GM12878 (cell line): ENCODE data around the gene MACROD2. TPM values are rescaled to one million over a fixed set of nuclear protein-coding genes. Genes with fewer than 3 reads are reported as not detected.

Experiments used
- ATAC-seq: fragments of 200-7000 bp; cut with Tn5 transposase; 3 replicates; pipeline ENCODE4 v1.9.1; 2020; ENCODE audit warnings: mild to moderate bottlenecking, moderate library complexity
- BruUV-seq: library from RNA; stranded (reverse); fragments of 400-500 nt; replicated peaks from 2 replicates; lab custom pipeline; 2021; lab: Mats Ljungman, UMichigan
- CTCF ChIA-PET: fragments of 300-600 bp; sonication (Branson Sonifier 250); formaldehyde crosslinking; extraction: SDS; loops from one replicate; lab custom pipeline; 2021; ENCODE audit warnings: inconsistent platforms; lab: Yijun Ruan, JAX
- POLR2A ChIA-PET: fragments of 350-600 bp; formaldehyde crosslinking; extraction: SDS; loops from one replicate; lab custom pipeline; 2021; ENCODE audit warnings: inconsistent platforms; lab: Charles Lee
- RAD21 ChIA-PET: fragments of 300-600 bp; sonication (Branson Sonifier 250); formaldehyde crosslinking; loops from one replicate; lab custom pipeline; 2023; ENCODE audit warnings: antibody characterized with exemption; ENCODE audit not compliant: unreplicated experiment; lab: Charles Lee
- SMC1A ChIA-PET: fragments of 300-600 bp; sonication (Branson Sonifier 250); formaldehyde crosslinking; loops from one replicate; lab custom pipeline; 2023; ENCODE audit not compliant: unreplicated experiment, uncharacterized antibody; lab: Charles Lee
- DNase-seq: peaks from one replicate; pipeline ENCODE4 v3.0.0-alpha.2; 2011; ENCODE audit warnings: low read depth, low spot score
- FAIRE-seq: peaks from 3 replicates; lab custom pipeline; 2011; peaks lifted over from hg19 to GRCh38; lab: Jason Lieb, UNC
- H2AFZ ChIP-seq: 2 replicates; pipeline ENCODE4 v1.6.0; 2011; ENCODE audit warnings: low read depth, low read length, control low read depth; ENCODE audit not compliant: control insufficient read depth
- H3K27ac ChIP-seq: 2 replicates; pipeline ENCODE4 v1.5.1; 2011; ENCODE audit warnings: control low read depth; ENCODE audit not compliant: control insufficient read depth, insufficient read depth
- H3K27me3 ChIP-seq, 2 experiments: replicated peaks in 1 of 2; 2 replicates each; pipeline versions ENCODE4 v1.6.0 to v1.6.1; 2011; ENCODE audit warnings: low read length in 1 of 2; ENCODE audit not compliant: control insufficient read depth in 2 of 2, insufficient read depth in 2 of 2
- H3K36me3 ChIP-seq, 2 experiments: 2 replicates each; pipeline ENCODE4 v1.5.1; 2011; ENCODE audit warnings: low read length in 1 of 2; ENCODE audit not compliant: control insufficient read depth in 2 of 2, insufficient read depth in 2 of 2
- H3K4me1 ChIP-seq: 2 replicates; pipeline ENCODE4 v1.6.1; 2011; ENCODE audit warnings: mild to moderate bottlenecking, low read length, moderate library complexity, mixed read lengths; ENCODE audit not compliant: control insufficient read depth, insufficient read depth
- H3K4me2 ChIP-seq: 2 replicates; pipeline ENCODE4 v1.6.0; 2011; ENCODE audit warnings: control low read depth; ENCODE audit not compliant: control insufficient read depth, insufficient read depth
- H3K4me3 ChIP-seq: fragments of 200-600 bp; sonication (generic); 2 replicates; pipeline ENCODE4 v1.5.1; 2016
- H3K79me2 ChIP-seq: 2 replicates; pipeline ENCODE4 v1.6.0; 2011; ENCODE audit warnings: low read length; ENCODE audit not compliant: control insufficient read depth, insufficient read depth
- H3K9ac ChIP-seq: 2 replicates; pipeline ENCODE4 v1.8.0; 2011; ENCODE audit warnings: low read length, control low read depth, mixed read lengths; ENCODE audit not compliant: control insufficient read depth, insufficient read depth
- H3K9me3 ChIP-seq: replicated peaks from 3 replicates; pipeline ENCODE4 v1.5.1; 2011; ENCODE audit warnings: mild to moderate bottlenecking, low read length; ENCODE audit not compliant: control insufficient read depth, insufficient read depth
- H4K20me1 ChIP-seq: 2 replicates; pipeline ENCODE4 v1.6.0; 2011; ENCODE audit not compliant: control insufficient read depth, insufficient read depth
- BHLHE40 ChIP-seq, 2 experiments: fragments of 450-650 bp in 1 of 2; IDR thresholded peaks; 2 replicates each; pipeline ENCODE4 v1.6.1; 2011 to 2017; ENCODE audit warnings: low read depth in 2 of 2, borderline replicate concordance in 1 of 2, improper control_type of control experiment in 1 of 2, low read length in 1 of 2, mild to moderate bottlenecking in 1 of 2
- CBX5 ChIP-seq: sonication (generic); IDR thresholded peaks from 2 replicates; pipeline ENCODE4 v1.6.1; 2016; ENCODE audit warnings: low read depth, moderate library complexity, mild to moderate bottlenecking, inconsistent platforms
- KAT2A ChIP-seq: conservative IDR thresholded peaks from 2 replicates; pipeline ENCODE4 v1.6.1; 2011; ENCODE audit warnings: low read depth, low read length; ENCODE audit not compliant: control insufficient read depth
- KLF5 ChIP-seq: fragments of 450-650 bp; IDR thresholded peaks from 2 replicates; pipeline ENCODE4 v1.6.1; 2014; ENCODE audit warnings: mild to moderate bottlenecking; ENCODE audit not compliant: partially characterized antibody
- NRF1 ChIP-seq: conservative IDR thresholded peaks from 2 replicates; pipeline ENCODE4 v1.6.1; 2011; ENCODE audit warnings: mild to moderate bottlenecking, low read depth, low read length, improper control_type of control experiment
- POLR2AphosphoS5 ChIP-seq: IDR thresholded peaks from 2 replicates; pipeline ENCODE4 v1.6.1; 2011; ENCODE audit warnings: mild to moderate bottlenecking, low read length, inconsistent platforms
- SMAD5 ChIP-seq: IDR thresholded peaks from 2 replicates; pipeline ENCODE4 v1.6.1; 2016; ENCODE audit warnings: antibody characterized with exemption, low read depth
- YBX1 ChIP-seq: fragments of 450-650 bp; IDR thresholded peaks from 2 replicates; pipeline ENCODE4 v1.6.1; 2016; ENCODE audit warnings: antibody characterized with exemption
- ZNF622 ChIP-seq: fragments of 450-650 bp; IDR thresholded peaks from 2 replicates; pipeline ENCODE4 v1.6.1; 2017; ENCODE audit warnings: mild to moderate bottlenecking, inconsistent platforms
- WGBS: methylation state at CpG from one replicate; pipeline ENCODE4 v1.1.6; 2016; ENCODE audit warnings: low lambda C conversion rate; ENCODE audit not compliant: insufficient replicate concordance, insufficient coverage; ENCODE audit errors: missing lambda C conversion rate; 5-methylcytosine and 5-hydroxymethylcytosine counted together
- in situ Hi-C: fragments of 300-500 bp; cut with MboI; formaldehyde crosslinking; loops from 9 replicates; pipeline ENCODE4 v1.14.3; 2018; ENCODE audit warnings: mixed read lengths
- intact Hi-C: fragments of 100-400 bp; cut with micrococcal nuclease; formaldehyde crosslinking; loops from one replicate; pipeline ENCODE4 v1.14.2; 2022; ENCODE audit not compliant: unreplicated experiment
- polyA plus RNA-seq, 11 experiments: library from polyadenylated mRNA; depleted of rRNA in 4 of 11; unstranded in 6 of 11; stranded (reverse) in 5 of 11; fragments of >200 nt; fragmentation: Nextera tagmentation in 4 of 11; fragmentation: Illumina TruSeq in 1 of 11; extraction: Ambion mirVana in 4 of 11; extraction: Trizol in 1 of 11; gene quantifications; 1 replicate in 1 of 11; 2 replicates in 10 of 11; pipeline versions ENCODE4 v1.2.1 to v1.2.3, GENCODE V29; 2011 to 2016; ENCODE audit warnings: inconsistent platforms in 2 of 11, missing spikeins in 2 of 11, low read depth in 1 of 11
- total RNA-seq, 4 experiments: library from RNA; depleted of rRNA in 3 of 4; stranded (reverse); fragments of >200 nt in 3 of 4; fragmentation: Illumina TruSeq in 1 of 4; extraction: Trizol in 1 of 4; gene quantifications; 2 replicates each; pipeline versions ENCODE4 v1.2.1 to v1.2.3, GENCODE V29; 2013 to 2021
- TF ChIP-seq, protein P1 (sequence below): IDR thresholded peaks from 2 replicates; pipeline ENCODE4 v1.6.1; 2011; ENCODE audit warnings: low read depth, mild to moderate bottlenecking, low read length, moderate library complexity, borderline replicate concordance; ENCODE audit errors: extremely low read depth
- TF ChIP-seq, protein P2 (sequence below): fragments of 450-650 bp; IDR thresholded peaks from 2 replicates; pipeline ENCODE4 v1.6.1; 2016; ENCODE audit warnings: mild to moderate bottlenecking
- TF ChIP-seq, protein P3 (sequence below): IDR thresholded peaks from 2 replicates; pipeline ENCODE4 v1.6.1; 2012; ENCODE audit warnings: improper control_type of control experiment, low read depth, low read length; ENCODE audit not compliant: insufficient replicate concordance

Gene MACROD2
- total and polyA plus RNA-seq, 10 of the 15 experiments (the other 5 are each of a cell fraction or from before 2014, with no cell fraction given), result 1.1 to 21.5 (median 2.2) TPM

DNA sequence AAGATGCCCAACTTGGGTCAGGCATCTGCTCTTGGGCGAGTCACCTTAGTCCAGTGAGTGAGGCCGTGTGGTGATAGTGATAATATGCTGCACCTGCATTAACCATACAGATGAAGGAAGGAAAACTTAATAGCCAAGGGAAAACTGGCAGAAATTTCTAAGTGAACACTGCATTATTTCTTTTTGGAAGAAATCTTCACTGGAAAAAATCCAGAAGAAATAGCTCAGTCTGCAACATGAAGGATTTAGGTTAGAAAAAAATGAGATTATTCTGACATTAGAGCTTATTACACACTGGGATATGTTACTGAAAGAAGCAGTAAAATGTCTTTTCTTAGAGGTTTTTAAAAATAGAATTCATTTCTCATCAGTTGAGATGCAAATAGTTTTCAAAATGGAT, 1630.7 kb downstream of the MACROD2 start:
- intact Hi-C loops, result no loop called here
- POLR2A ChIA-PET, result interaction anchor here (0.8 kb wide), 1 partner anchor 12 kb away, joined by 3 read pairs; no protein-coding TSS in a partner anchor
- no peak for FAIRE-seq
- no peaks in the 10 kb centered on the region for H3K36me3 ChIP-seq
- DNase-seq, result no peak
- no peak for TF ChIP-seq NRF1
- TF ChIP-seq POLR2AphosphoS5, result no peak
- TF ChIP-seq KAT2A, result no peak
- TF ChIP-seq ZNF622, result no peak
- no peak for TF ChIP-seq KLF5
- no peak for TF ChIP-seq BHLHE40 (IDR thresholded peaks at IDR 0.05; ENCODE audit: borderline replicate concordance in 1 of 2, low read depth in 2 of 2, low read length in 1 of 2)
- no peak for ATAC-seq
- no peaks in the 10 kb centered on the region for H3K4me1 ChIP-seq
- H3K79me2 ChIP-seq, result no peaks in the 10 kb centered on the region
- H3K27ac ChIP-seq, result no peak overlapping the region
- no peaks in the 10 kb centered on the region for H3K27me3 ChIP-seq
- H2AFZ ChIP-seq, result no peak overlapping the region
- CTCF ChIA-PET, result no interaction called here
- BruUV-seq, result no TSS peak
- no peak overlapping the region for H3K4me3 ChIP-seq
- RAD21 ChIA-PET, result no interaction called here
- no peak overlapping the region for H3K9ac ChIP-seq
- no peaks in the 10 kb centered on the region for H4K20me1 ChIP-seq
- in situ Hi-C loops, result no loop called here
- WGBS, result 45% methylated on average over 2 of the region's 2 CpGs
- H3K4me2 ChIP-seq, result no peak overlapping the region
- H3K9me3 ChIP-seq, result no peaks in the 10 kb centered on the region
- SMC1A ChIA-PET, result interaction anchor here (0.6 kb wide), 1 partner anchor 12 kb away, joined by 3 read pairs; no protein-coding TSS in a partner anchor

DNA sequence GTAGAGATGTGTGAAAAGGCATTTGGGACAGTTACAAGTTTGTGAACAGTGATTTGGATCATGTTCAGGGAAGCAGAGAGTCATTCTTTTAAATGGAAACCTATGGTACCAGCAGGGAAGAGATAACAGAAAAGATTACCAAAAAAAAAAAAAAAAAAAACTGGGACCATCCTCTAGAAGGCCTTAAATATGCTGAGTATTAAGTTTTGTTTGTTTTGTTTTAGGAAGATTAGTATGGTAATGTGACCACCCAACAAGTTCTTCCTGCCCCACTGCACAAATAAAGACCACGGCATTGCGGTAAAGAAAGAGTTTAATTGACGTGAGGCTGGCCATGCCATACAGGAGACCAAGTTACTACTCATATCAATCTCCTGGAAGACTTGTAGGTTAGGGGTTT, 1631.8 kb downstream of the MACROD2 start:
- H2AFZ ChIP-seq, result no peak overlapping the region
- 68% methylated on average over 3 of the region's 3 CpGs for WGBS
- H3K27me3 ChIP-seq, result no peaks in the 10 kb centered on the region
- no peaks in the 10 kb centered on the region for H3K36me3 ChIP-seq
- ATAC-seq (no peak), FAIRE-seq (no peak), DNase-seq (no peak)
- no peak overlapping the region for H3K9ac ChIP-seq
- H3K27ac ChIP-seq, result no peak overlapping the region
- no peak overlapping the region for H3K4me2 ChIP-seq
- RAD21 ChIA-PET, result no interaction called here
- no peaks in the 10 kb centered on the region for H3K79me2 ChIP-seq
- POLR2A ChIA-PET, result no interaction called here
- no peaks in the 10 kb centered on the region for H4K20me1 ChIP-seq
- SMC1A ChIA-PET, result no interaction called here
- in situ Hi-C loops, result no loop called here
- BruUV-seq, result no TSS peak
- no peak overlapping the region for H3K4me3 ChIP-seq
- H3K4me1 ChIP-seq, result no peaks in the 10 kb centered on the region
- CTCF ChIA-PET, result no interaction called here
- H3K9me3 ChIP-seq, result no peaks in the 10 kb centered on the region
- intact Hi-C loops, result no loop called here
- TF ChIP-seq, protein P1, sequence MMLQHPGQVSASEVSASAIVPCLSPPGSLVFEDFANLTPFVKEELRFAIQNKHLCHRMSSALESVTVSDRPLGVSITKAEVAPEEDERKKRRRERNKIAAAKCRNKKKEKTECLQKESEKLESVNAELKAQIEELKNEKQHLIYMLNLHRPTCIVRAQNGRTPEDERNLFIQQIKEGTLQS, result no peak
- TF ChIP-seq CBX5, result no peak
- TF ChIP-seq, protein P2, sequence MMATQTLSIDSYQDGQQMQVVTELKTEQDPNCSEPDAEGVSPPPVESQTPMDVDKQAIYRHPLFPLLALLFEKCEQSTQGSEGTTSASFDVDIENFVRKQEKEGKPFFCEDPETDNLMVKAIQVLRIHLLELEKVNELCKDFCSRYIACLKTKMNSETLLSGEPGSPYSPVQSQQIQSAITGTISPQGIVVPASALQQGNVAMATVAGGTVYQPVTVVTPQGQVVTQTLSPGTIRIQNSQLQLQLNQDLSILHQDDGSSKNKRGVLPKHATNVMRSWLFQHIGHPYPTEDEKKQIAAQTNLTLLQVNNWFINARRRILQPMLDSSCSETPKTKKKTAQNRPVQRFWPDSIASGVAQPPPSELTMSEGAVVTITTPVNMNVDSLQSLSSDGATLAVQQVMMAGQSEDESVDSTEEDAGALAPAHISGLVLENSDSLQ, result no peak
- no peak for TF ChIP-seq YBX1
- TF ChIP-seq, protein P3, sequence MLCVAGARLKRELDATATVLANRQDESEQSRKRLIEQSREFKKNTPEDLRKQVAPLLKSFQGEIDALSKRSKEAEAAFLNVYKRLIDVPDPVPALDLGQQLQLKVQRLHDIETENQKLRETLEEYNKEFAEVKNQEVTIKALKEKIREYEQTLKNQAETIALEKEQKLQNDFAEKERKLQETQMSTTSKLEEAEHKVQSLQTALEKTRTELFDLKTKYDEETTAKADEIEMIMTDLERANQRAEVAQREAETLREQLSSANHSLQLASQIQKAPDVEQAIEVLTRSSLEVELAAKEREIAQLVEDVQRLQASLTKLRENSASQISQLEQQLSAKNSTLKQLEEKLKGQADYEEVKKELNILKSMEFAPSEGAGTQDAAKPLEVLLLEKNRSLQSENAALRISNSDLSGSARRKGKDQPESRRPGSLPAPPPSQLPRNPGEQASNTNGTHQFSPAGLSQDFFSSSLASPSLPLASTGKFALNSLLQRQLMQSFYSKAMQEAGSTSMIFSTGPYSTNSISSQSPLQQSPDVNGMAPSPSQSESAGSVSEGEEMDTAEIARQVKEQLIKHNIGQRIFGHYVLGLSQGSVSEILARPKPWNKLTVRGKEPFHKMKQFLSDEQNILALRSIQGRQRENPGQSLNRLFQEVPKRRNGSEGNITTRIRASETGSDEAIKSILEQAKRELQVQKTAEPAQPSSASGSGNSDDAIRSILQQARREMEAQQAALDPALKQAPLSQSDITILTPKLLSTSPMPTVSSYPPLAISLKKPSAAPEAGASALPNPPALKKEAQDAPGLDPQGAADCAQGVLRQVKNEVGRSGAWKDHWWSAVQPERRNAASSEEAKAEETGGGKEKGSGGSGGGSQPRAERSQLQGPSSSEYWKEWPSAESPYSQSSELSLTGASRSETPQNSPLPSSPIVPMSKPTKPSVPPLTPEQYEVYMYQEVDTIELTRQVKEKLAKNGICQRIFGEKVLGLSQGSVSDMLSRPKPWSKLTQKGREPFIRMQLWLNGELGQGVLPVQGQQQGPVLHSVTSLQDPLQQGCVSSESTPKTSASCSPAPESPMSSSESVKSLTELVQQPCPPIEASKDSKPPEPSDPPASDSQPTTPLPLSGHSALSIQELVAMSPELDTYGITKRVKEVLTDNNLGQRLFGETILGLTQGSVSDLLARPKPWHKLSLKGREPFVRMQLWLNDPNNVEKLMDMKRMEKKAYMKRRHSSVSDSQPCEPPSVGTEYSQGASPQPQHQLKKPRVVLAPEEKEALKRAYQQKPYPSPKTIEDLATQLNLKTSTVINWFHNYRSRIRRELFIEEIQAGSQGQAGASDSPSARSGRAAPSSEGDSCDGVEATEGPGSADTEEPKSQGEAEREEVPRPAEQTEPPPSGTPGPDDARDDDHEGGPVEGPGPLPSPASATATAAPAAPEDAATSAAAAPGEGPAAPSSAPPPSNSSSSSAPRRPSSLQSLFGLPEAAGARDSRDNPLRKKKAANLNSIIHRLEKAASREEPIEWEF, result no peak
- TF ChIP-seq SMAD5, result no peak
